VCaP (cell line): Measurements from ENCODE around the gene AP3M1.

ENCODE experiments used
- H3K27ac ChIP-seq: fragments of 450-650 bp; 2 replicates; pipeline ENCODE4 v1.5.1; 2017
- TF ChIP-seq, protein P1 (sequence below): fragments of 450-650 bp; conservative IDR thresholded peaks from 2 replicates; pipeline ENCODE4 v1.5.1; 2017; ENCODE audit warnings: mild to moderate bottlenecking, moderate library complexity

AP3M1 gene

DNA sequence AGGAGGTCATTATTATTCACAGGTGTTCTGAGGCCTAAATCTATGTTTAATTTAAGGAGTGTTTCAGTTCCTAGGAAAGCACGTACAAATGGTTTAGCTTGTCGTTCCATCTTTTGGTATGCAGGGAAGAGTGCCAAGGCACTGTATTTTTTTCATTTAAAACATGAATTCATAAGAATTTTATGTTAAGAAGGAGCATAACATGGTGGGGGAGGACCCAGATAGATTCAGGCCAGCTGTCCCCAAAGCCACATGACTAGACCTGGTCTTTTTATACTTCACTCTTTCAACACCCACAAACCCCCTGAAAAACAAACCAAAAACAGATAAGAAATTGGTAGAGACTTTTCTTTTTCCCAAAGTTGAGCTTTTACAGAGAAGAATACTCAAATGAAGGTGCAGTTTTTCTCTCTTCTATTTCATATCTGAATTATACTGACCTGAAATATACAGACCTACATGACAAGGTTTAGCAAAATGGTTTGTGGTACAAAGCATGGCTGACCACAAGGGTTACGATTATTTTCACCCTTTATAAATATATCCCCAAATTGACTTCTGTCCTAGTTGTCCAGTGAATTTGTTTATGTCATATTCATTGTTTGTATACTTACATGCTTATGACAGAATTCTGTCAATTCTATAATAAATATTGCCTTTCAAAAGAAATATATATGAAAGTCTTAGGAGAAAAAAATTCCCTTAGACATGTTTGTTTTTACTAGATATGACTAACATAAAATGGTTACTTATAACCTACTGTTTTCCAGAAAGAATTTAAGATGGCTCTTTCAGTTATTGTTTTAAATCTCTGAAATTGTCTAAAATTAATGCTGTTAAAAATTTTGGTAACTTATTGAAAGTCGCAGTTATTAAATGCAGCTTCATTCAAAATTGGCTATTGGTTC lies 71.3 kb downstream of the AP3M1 start:
- H3K27ac ChIP-seq, result no peak overlapping the region
- TF ChIP-seq, protein P1, sequence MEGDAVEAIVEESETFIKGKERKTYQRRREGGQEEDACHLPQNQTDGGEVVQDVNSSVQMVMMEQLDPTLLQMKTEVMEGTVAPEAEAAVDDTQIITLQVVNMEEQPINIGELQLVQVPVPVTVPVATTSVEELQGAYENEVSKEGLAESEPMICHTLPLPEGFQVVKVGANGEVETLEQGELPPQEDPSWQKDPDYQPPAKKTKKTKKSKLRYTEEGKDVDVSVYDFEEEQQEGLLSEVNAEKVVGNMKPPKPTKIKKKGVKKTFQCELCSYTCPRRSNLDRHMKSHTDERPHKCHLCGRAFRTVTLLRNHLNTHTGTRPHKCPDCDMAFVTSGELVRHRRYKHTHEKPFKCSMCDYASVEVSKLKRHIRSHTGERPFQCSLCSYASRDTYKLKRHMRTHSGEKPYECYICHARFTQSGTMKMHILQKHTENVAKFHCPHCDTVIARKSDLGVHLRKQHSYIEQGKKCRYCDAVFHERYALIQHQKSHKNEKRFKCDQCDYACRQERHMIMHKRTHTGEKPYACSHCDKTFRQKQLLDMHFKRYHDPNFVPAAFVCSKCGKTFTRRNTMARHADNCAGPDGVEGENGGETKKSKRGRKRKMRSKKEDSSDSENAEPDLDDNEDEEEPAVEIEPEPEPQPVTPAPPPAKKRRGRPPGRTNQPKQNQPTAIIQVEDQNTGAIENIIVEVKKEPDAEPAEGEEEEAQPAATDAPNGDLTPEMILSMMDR, result no peak

DNA sequence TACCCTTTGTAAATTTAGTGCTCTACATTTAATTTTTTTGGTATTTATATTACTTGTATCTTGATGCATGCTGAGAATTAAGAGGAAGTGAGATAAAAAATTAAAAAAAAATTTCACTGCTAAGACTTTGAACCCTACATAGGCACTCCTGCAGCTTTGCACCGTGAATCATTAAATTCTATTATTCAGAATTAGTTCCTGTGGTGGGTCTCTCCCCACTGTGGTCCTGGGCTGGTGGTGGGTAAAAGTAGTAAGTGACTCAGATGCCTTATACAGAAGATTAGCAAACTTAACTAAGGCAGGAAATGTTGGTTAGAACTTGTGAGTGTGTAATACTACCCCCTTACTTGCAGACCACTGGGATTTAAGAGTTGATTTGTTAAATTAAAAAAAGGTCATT lies 72.6 kb downstream of the AP3M1 start:
- TF ChIP-seq, protein P1, result no peak
- no peak overlapping the region for H3K27ac ChIP-seq

DNA sequence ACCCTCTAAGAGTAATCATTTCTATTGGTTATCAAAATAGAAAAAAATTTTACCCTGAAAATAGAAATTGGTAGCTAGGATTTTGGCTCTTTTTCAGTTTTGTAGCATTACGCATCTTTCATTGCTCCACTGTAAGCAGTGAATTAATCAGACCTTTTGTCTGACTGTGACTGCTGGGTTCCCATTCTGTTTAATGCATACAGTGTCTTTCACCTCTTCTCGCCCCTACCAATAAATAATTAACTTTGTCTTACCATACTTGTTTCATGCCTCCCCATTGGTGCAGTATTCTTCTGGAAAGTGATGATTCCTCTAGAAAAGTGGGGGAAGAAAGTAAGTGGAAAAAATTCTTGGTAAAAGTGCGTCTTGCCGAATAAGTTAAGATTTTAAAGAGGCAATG lies 73.2 kb downstream of the AP3M1 start:
- TF ChIP-seq, protein P1, result no peak
- H3K27ac ChIP-seq, result no peak overlapping the region

DNA sequence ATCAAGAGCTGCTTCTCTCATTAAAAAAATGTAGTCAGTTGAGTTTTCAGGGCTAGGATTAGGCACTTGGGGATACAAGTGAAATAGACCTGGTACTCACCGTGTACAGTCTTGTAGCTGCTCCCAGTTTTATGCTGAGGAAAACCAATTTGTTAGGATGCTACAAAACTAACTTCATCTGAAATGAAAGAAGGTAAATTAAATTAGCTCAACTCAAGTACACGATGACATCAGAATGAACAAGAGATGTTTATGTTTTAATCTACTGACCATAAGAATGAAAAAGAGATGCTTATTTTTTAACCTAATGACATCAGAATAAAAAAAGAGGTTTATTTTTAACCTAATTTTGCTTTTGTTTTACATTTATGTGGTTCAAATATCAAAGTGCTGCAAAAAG lies 73.7 kb downstream of the AP3M1 start:
- TF ChIP-seq, protein P1, result no peak
- H3K27ac ChIP-seq, result no peak overlapping the region

DNA sequence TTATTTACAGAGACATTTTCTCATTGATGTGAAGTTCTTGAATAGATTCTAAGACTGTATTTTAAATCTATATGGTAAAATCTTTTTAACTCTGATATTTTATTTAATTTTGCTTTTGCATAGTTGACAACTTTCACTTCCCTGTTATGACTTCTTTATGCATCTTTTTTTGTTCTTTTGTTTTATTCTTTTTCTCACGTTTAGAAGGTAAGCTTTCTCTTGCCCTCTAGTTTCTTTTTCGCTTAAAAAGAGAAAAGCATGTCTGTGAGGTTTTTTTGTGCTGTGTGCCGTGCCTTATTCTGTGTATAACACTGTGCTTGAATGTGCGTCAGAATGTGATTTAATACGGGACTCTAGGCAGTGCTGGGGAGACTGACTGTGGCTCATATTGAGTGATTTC lies 74.7 kb downstream of the AP3M1 start:
- H3K27ac ChIP-seq, result no peak overlapping the region
- TF ChIP-seq, protein P1, result no peak

DNA sequence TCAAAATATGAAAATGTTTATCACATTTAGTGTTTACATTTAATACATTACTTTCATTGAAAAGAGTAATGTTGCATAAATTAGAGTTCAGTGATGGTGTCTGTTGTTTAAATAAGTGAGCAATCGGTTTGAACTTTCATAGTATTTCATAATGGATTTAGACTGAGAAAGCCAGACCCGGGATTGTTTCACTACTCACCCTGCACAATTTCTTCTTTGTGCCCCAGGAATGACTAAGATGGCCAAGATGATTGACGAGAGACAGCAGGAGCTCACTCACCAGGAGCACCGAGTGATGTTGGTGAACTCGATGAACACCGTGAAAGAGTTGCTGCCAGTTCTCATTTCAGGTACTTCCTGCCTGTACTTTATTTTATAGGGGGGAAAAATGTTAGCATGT lies 78.1 kb downstream of the AP3M1 start:
- no peak overlapping the region for H3K27ac ChIP-seq
- TF ChIP-seq, protein P1, result no peak

DNA sequence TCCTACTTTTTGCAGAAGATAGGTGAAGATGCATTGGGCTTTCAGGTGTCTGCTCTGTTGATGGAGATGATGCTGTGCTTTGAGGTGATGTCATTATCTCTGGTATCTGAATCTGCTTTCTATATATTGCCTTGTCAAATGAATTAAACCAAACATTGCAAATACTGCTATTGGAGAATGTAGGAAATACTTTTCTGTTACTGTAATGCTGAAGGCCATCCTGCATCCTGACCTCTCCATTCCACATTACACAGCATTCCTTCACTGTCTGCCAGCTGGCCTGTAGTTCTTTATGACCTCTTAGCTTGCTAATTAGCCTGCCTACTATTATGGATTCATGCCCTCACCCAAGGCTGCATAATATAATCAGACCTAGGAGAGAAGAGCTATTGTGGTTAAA lies 79.5 kb downstream of the AP3M1 start:
- no peak overlapping the region for H3K27ac ChIP-seq
- TF ChIP-seq, protein P1, result no peak
